BLaER1 treated with 17β-estradiol and CSF1 and Interleukin-3, amounts not matched to agents 10 nM and 100 nM (cell line): ENCODE results near the gene ANKRD11.
A peak's percentile ranks its signal among the peaks of the same experiment; 100 is the strongest.
"Not testable (repeated sequence)": the region's sequence is repeated elsewhere in the genome, so short reads cannot be mapped to it uniquely, and the experiment has no call there.

Experiments used
- H3K27ac ChIP-seq, 11 experiments: shearing (Covaris generic); formaldehyde crosslinking; 2 replicates each; pipeline ENCODE4 v1.8.1; 2022
- H3K27me3 ChIP-seq, 11 experiments: shearing (Covaris generic); formaldehyde crosslinking; 2 replicates each; pipeline ENCODE4 v1.8.1; 2022
- H3K36me3 ChIP-seq, 11 experiments: shearing (Covaris generic); formaldehyde crosslinking; 2 replicates each; pipeline ENCODE4 v1.8.1; 2022
- H3K4me1 ChIP-seq, 10 experiments: shearing (Covaris generic); formaldehyde crosslinking; 2 replicates each; pipeline ENCODE4 v1.8.1; 2022
- H3K4me2 ChIP-seq, 11 experiments: shearing (Covaris generic); formaldehyde crosslinking; 2 replicates each; pipeline ENCODE4 v1.8.1; 2022
- H3K4me3 ChIP-seq, 10 experiments: shearing (Covaris generic); formaldehyde crosslinking; 2 replicates each; pipeline ENCODE4 v1.8.1; 2022
- H3K9ac ChIP-seq, 11 experiments: shearing (Covaris generic); formaldehyde crosslinking; 2 replicates each; pipeline ENCODE4 v1.8.1; 2022
- H3K9me3 ChIP-seq, 11 experiments: shearing (Covaris generic); formaldehyde crosslinking; replicated peaks in 1 of 11; 2 replicates each; pipeline ENCODE4 v1.8.1; 2022
- H4K20me1 ChIP-seq, 11 experiments: shearing (Covaris generic); formaldehyde crosslinking; 2 replicates each; pipeline ENCODE4 v1.8.1; 2022
- Cebpa-rat ChIP-seq, 11 experiments: shearing (Covaris generic); IDR thresholded peaks; 2 replicates each; pipeline ENCODE4 v1.8.1; 2022

The ANKRD11 gene

GRCh38 chr16:89307421-89307805 lies 182.9 kb downstream of the ANKRD11 start:
- no peak for TF ChIP-seq Cebpa-rat (IDR thresholded peaks at IDR 0.05)
- peaks cover 40 to 64% (median 48%) of the 10 kb centered on the region in 10 experiments for H3K4me1 ChIP-seq
- H3K9ac ChIP-seq, result no peak overlapping the region
- H3K4me3 ChIP-seq, result no peak overlapping the region
- no peaks in the 10 kb centered on the region for H3K27me3 ChIP-seq
- H4K20me1 ChIP-seq, result peaks cover 98 to 100% (median 100%) of the 10 kb centered on the region in 11 experiments
- H3K27ac ChIP-seq, result no peak overlapping the region
- peaks cover 72 to 93% (median 87%) of the 10 kb centered on the region in 11 experiments for H3K36me3 ChIP-seq
- no peak overlapping the region for H3K4me2 ChIP-seq
- no peaks in the 10 kb centered on the region for H3K9me3 ChIP-seq

GRCh38 chr16:89306457-89307420 lies 183.6 kb downstream of the ANKRD11 start:
- H3K9me3 ChIP-seq, H3K27me3 ChIP-seq, H3K9ac ChIP-seq, H3K4me3 ChIP-seq, H3K27ac ChIP-seq, H3K4me2 ChIP-seq: not testable (repeated sequence)
- Histone ChIP-seq H3K36me3 (peaks cover 69 to 93% (median 87%) of the 10 kb centered on the region in 11 experiments), H4K20me1 (peaks cover 98 to 100% (median 100%) of the 10 kb centered on the region in 11 experiments), H3K4me1 (peaks cover 46 to 64% (median 55%) of the 10 kb centered on the region in 10 experiments)

GRCh38 chr16:89304941-89305705 lies 185.2 kb downstream of the ANKRD11 start:
- TF ChIP-seq Cebpa-rat (IDR thresholded peaks at IDR 0.05), result no peak
- peaks cover 98 to 100% (median 100%) of the 10 kb centered on the region in 11 experiments for H4K20me1 ChIP-seq
- H3K27ac ChIP-seq, result no peak overlapping the region
- no peaks in the 10 kb centered on the region for H3K27me3 ChIP-seq
- H3K36me3 ChIP-seq, result peaks cover 74 to 92% (median 85%) of the 10 kb centered on the region in 11 experiments
- H3K4me3 ChIP-seq, result no peak overlapping the region
- no peak overlapping the region for H3K9ac ChIP-seq
- H3K4me2 ChIP-seq, result peak overlapping the region in 2 of 11 experiments; percentile 99 to 100; a peak in 3 of 22 replicates
- peaks cover 62 to 71% (median 66%) of the 10 kb centered on the region in 10 experiments for H3K4me1 ChIP-seq
- no peaks in the 10 kb centered on the region for H3K9me3 ChIP-seq

- no peak for TF ChIP-seq Cebpa-rat (IDR thresholded peaks at IDR 0.05)
- Histone ChIP-seq H3K9me3 (no peaks in the 10 kb centered on the region), H3K4me3 (no peak overlapping the region), H3K4me2 (peak overlapping the region in 7 of 11 experiments; percentile 5 to 100 (median 82); a peak in 8 of 22 replicates), H4K20me1 (peaks cover 98 to 100% (median 100%) of the 10 kb centered on the region in 11 experiments), H3K36me3 (peaks cover 66 to 91% (median 83%) of the 10 kb centered on the region in 11 experiments), H3K27me3 (no peaks in the 10 kb centered on the region), H3K9ac (peak overlapping the region in 2 of 11 experiments; percentile 6 to 19; a peak in 3 of 22 replicates), H3K27ac (peak overlapping the region in 2 of 11 experiments; percentile 9 to 13; a peak in 1 of 22 replicates), H3K4me1 (peaks cover 63 to 71% (median 66%) of the 10 kb centered on the region in 10 experiments)
Observed at GRCh38 chr16:89304181-89304851, 186.0 kb downstream of the ANKRD11 start.

GRCh38 chr16:89303617-89304016 lies 186.7 kb downstream of the ANKRD11 start:
- peaks cover 63 to 71% (median 67%) of the 10 kb centered on the region in 10 experiments for H3K4me1 ChIP-seq
- H3K27ac ChIP-seq, result peak overlapping the region in 2 of 11 experiments; percentile 9 to 18; a peak in 3 of 22 replicates
- H3K4me3 ChIP-seq, result no peak overlapping the region
- H4K20me1 ChIP-seq, result peaks cover 98 to 100% (median 100%) of the 10 kb centered on the region in 11 experiments
- H3K9me3 ChIP-seq, result no peaks in the 10 kb centered on the region
- peak overlapping the region in 10 of 11 experiments; percentile 29 to 100 (median 92); a peak in 16 of 22 replicates for H3K4me2 ChIP-seq
- no peaks in the 10 kb centered on the region for H3K27me3 ChIP-seq
- peak overlapping the region in 6 of 11 experiments; percentile 0 to 19 (median 7); a peak in 5 of 22 replicates for H3K9ac ChIP-seq
- H3K36me3 ChIP-seq, result peaks cover 60 to 91% (median 79%) of the 10 kb centered on the region in 11 experiments
- no peak for TF ChIP-seq Cebpa-rat (IDR thresholded peaks at IDR 0.05)

GRCh38 chr16:89300976-89301360 lies 189.4 kb downstream of the ANKRD11 start:
- H3K4me3 ChIP-seq, result no peak overlapping the region
- peaks cover 99 to 100% (median 100%) of the 10 kb centered on the region in 11 experiments for H4K20me1 ChIP-seq
- H3K36me3 ChIP-seq, result peaks cover 60 to 92% (median 85%) of the 10 kb centered on the region in 11 experiments
- H3K27me3 ChIP-seq, result no peaks in the 10 kb centered on the region
- peak overlapping the region in 5 of 11 experiments; percentile 1 to 71 (median 34); a peak in 5 of 22 replicates for H3K27ac ChIP-seq
- peak overlapping the region; percentile 66 to 100 (median 94) for H3K4me2 ChIP-seq
- peak overlapping the region in 8 of 11 experiments; percentile 6 to 65 (median 43); a peak in 13 of 22 replicates for H3K9ac ChIP-seq
- H3K4me1 ChIP-seq, result peaks cover 84 to 95% (median 91%) of the 10 kb centered on the region in 10 experiments
- no peak for TF ChIP-seq Cebpa-rat (IDR thresholded peaks at IDR 0.05)
- H3K9me3 ChIP-seq, result no peaks in the 10 kb centered on the region

- TF ChIP-seq Cebpa-rat (IDR thresholded peaks at IDR 0.05), result no peak
- H3K27me3 ChIP-seq, result no peaks in the 10 kb centered on the region
- H3K4me2 ChIP-seq, result peak overlapping the region; percentile 66 to 100 (median 94)
- H3K27ac ChIP-seq, result peak overlapping the region in 6 of 11 experiments; percentile 1 to 71 (median 50); a peak in 5 of 22 replicates
- peaks cover 99 to 100% (median 100%) of the 10 kb centered on the region in 11 experiments for H4K20me1 ChIP-seq
- H3K4me1 ChIP-seq, result peaks cover 89 to 100% (median 96%) of the 10 kb centered on the region in 10 experiments
- no peaks in the 10 kb centered on the region for H3K9me3 ChIP-seq
- peaks cover 60 to 94% (median 85%) of the 10 kb centered on the region in 11 experiments for H3K36me3 ChIP-seq
- H3K4me3 ChIP-seq, result no peak overlapping the region
- peak overlapping the region in 10 of 11 experiments; percentile 6 to 66 (median 43); a peak in 16 of 22 replicates for H3K9ac ChIP-seq
Observed at GRCh38 chr16:89300311-89300975, 189.9 kb downstream of the ANKRD11 start.

GRCh38 chr16:89299357-89300111 lies 190.8 kb downstream of the ANKRD11 start:
- Histone ChIP-seq H3K27ac (peak overlapping the region in 9 of 11 experiments; percentile 54 to 72 (median 68); a peak in 14 of 22 replicates), H3K9ac (peak overlapping the region; percentile 8 to 74 (median 61); a peak in 15 of 22 replicates), H3K4me2 (peak overlapping the region; percentile 66 to 100 (median 94)), H3K4me1 (peaks cover 85 to 100% (median 100%) of the 10 kb centered on the region in 10 experiments), H4K20me1 (peaks cover 99 to 100% (median 100%) of the 10 kb centered on the region in 11 experiments), H3K36me3 (peaks cover 56 to 92% (median 83%) of the 10 kb centered on the region in 11 experiments)
- H3K9me3 ChIP-seq, H3K27me3 ChIP-seq, H3K4me3 ChIP-seq: not testable (repeated sequence)
